HL-60/S4 (cell line): Measurements from ENCODE around the gene EXOC4.

Source experiments
- in situ Hi-C: fragments of 300-500 bp; cut with MboI; formaldehyde crosslinking; loops from 2 replicates; pipeline ENCODE4 v1.14.3; 2022; ENCODE audit warnings: low sequenced_read_pairs

The EXOC4 gene

DNA sequence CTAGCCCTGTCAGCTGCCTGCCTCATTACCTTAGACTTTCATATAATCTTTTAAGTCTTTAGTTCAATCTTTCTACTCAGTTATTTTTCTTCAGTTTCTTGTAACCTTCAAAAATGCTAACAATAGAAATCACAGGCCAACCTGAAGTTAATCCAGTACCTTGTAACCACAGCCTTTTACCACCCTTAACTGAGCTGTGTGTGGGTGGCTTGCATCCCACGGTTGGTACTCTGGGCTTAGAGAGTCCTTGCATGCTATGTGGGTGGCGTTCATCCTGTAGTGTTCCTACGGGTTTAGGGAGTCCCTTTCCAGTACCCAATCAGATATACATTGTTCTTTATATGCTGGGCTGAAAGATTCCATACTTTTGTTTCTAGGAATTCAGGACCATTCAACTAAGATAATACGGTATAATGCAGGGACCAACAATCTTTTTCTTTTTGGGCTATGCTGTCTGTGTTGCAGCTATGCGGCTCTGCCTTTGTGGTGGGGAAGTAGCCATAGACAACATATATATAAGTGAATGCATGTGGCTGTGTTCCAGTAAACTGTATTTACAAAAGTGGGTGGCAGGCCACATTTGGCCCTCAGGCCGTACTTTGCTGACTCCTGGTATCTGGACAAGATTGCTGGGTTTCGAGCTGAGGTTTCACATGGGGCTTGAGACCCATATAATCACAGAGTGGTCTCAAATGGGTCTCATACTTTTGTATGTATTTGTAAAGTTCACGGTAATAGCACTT lies 593.5 kb downstream of the EXOC4 start:
- in situ Hi-C loops = no loop called here

DNA sequence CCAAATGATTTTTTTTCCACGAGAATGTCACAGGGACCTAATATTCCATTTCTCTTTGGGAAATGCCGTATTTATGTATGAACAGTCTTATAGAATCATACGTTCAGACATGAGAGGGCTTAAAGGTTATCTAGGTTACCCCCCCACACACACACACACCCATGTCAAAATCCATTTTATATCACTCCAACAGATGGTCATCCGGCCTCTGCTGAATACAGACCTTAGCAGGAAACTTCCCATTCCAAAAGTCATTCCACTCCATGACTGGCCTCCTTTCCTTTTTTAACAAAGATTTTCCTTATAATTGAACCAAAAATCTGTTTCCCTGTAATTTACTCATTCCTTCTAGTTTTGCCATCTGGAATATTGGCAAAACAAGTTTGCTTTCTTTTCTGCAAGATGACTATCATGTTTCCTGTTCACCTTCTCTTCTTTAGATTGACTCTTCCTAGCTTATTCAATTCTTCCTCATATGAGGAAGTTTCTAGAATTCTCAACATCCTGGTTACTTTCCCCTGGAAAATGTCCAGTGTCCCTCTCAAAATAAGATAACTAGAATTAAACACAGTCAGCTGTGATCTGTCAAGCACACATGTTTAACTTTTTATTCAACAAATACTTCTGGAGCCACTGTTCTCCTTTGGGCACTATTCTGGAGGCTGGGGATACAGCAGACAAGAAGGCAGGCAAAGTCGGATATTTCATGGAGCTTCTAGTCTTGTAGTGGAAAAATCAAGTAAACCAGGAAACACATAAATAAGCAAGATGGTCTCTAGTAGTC lies 597.8 kb downstream of the EXOC4 start:
- in situ Hi-C loops = no loop called here

DNA sequence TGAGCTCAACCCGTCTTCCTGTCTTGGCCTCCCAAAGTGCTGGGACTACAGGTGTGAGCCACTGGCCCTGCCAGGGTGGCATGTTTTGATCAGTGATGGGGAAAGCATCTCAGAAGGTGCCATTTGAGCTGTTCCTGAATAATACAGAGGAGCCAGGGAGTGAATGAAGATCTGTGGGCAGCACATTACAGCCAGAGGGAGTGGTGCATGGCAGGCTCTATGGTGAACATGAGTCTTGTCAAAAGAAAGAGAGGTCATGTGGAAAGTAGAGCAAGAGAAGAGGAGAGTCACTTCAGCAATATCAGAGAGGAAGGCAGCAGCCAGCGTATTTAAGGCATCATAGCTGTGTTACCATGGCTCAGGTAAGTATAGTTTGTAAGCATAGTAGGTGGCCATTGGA lies 598.5 kb downstream of the EXOC4 start:
- in situ Hi-C loops = no loop called here

DNA sequence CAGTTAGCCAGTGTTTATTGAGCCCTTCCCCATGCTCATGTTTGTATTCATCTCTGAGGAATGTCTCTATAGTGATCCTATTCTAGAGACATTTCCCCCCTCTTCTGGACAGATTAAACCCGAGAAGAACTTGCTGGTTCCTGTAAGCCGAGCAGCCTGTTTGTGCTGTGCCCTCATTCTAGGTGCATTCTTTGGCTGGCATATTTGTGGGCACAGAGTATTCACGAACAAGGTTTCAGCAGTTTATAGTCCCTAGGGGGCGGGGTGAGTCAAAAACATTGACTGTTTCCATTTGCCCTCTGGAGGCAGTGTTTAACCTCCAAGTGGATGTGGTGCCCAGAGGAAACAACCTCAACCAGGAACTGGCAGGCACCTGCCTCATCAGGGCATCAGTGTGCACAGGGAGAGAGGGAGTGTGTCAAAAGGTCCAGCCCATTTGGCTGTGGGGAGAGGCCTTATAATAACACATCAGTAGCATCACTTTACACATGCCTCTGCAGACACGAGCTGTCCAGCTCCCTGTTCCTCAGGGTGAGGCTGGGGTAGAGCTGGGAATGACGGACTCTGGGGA lies 600.9 kb downstream of the EXOC4 start:
- in situ Hi-C loops = no loop called here

DNA sequence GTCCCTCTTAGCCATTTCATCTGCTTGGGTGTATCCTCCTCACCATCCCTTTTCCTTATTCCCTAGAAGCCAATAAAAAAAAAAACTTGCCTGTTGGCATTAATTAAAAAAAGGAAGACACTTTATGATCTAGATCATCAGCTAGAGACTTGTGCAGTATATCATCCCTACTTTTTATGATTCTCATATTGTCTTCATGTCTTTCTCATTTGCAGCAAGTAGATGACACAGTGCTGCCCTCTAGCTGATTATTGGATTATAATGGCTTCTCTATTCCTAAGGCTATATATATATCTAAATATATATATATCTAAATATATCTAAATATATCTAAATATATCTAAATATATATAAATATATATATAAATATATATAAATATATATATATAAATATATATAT lies 601.9 kb downstream of the EXOC4 start:
- in situ Hi-C loops = no loop called here

DNA sequence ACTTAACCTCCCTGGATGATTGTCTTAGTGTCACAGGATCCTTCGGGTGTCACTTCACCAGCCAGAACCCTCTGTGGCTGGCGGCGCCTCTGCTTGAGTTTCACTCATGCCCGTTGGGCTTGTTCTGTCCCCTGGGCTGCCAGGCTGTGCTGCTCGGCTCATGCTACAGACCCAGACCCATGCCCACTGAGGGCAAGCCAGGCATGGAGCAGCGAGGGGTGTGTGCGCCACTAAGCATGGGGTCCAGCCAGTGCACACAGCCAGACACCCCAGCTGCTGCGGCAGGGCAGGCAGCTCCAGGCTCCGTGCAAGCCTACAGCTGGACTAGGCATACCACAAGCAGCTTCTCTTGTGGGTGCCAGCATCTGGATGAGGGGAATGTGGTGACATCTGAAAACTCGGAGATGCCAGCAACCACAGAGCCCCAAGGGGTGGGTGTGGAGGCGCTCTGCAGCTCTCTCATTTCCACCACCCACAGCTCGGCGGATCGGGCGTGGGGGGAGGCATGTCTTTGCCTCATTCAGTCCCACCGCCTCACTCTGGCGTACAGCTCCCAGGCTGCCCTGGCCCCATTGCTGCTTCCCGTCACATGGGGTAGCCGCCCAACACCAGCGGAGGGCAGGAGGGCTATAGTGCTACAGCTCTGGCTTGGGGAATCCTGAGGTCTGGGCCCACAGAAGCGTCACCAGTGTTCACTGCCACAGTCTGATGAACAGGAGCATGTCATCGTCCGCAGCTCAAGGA lies 604.7 kb downstream of the EXOC4 start:
- in situ Hi-C loops = no loop called here

DNA sequence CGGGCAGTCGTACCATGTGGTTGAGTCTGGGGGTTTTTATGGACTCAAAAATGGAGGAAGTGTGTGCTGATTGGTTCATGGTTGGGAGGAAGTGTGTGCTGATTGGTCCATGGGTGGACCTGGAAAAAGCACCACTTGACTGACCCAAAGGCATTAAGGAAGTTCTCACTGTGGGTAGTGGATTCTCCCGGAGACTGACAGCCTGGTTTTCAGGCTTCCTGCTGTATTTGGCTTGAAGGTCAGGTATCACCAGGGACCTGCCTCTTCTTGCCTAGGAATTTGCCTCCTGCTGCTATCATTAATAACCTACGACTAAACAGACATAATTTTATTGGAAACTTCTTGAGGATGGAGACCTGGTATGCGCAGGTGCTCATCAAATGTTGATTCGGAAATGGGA lies 605.4 kb downstream of the EXOC4 start:
- in situ Hi-C loops = no loop called here

DNA sequence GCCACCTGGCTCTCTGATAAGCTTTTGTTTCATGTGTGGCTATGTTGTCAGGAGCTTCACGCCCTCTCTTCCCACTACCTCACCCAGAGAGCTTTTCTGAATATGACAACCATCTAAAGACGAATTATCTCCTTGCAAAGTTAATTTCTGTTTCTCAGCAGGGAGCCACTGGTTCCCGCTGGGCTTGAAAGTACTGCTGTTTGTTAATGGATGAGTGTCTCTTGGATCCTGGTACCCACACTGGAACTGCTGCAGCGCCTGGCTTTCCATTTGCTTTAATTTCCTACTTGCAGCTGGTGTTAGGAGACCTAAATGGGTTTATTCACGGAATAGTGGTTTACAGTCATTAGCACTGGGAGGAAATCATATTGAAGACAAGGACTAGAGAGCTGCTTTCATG lies 606.4 kb downstream of the EXOC4 start:
- in situ Hi-C loops = no loop called here

DNA sequence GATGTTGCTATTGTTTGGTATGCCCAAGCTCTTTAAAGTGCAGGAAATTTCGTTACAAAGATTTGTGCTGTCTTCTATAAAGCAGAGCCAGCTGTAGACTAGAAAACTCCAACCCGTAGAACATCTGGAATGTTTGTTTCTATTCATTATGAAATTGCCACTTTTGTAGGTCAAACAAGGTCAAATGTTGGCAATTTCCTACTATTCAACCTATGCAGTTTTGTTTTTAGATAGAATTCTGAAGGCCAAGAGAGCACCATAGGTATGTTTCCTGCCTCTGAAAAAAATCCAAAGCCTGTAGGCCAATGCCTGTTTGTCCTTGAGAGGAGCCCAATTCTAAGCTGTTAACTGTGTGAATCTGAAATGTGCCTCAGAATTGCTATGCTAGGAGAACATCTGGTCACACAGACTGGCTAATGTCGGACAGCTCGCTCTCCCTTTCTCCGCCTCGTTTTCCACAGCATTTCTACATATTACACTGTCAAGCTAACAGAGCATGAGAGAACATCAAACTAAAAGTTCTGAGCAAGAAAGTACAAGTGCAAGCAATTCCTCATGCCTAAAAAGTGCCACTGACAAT lies 607.1 kb downstream of the EXOC4 start:
- in situ Hi-C loops = no loop called here

DNA sequence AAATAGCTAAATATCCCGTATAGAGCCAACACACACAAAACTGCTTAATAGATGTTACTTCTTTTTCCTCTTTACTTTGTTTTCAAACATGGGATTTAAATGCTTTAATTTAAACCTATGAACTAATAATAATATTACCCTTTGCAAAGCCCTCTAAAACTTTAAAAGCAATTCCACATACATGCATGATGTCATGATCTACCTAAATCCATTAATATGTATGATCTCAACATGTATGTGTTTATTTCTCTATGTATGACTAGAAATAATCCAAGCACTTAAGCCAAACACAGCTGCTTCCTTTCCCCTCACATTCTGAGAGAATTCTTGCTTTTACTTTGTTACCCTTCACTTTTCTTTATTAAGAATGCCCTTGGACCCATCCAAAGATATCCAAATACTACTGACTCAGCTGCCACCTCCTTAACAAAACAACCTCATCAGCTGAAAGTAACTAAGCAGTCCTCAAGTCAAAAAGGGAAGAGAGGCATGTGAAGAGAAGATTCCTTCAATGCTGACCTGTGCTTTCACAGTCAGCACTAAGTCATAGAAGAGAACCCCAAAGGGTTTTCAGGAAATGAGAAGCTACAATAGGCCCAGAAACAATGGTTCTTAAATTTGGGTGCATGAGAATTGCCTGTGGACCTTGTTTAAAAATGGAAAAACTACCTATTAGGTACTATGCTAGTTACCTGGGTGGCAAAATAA lies 607.9 kb downstream of the EXOC4 start:
- in situ Hi-C loops = no loop called here

DNA sequence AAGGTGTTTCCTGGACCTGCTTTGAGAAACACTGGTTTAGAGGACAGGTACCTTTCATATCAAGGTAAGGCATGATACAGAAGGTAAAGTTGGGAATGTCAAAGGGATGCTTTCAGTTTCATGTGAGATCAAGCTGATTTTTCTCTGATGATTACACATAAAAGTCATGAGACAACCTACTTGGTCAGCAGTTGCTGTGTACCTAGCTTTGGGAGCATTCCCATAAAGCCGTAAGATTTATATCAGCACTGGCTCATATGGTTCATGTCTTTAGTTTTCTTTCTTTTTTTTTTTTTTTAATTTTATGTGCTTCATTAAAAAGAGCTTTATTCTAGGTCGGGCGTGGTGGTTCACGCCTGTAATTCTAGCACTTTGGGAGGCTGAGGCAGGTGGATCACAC lies 609.0 kb downstream of the EXOC4 start:
- in situ Hi-C loops = no loop called here

DNA sequence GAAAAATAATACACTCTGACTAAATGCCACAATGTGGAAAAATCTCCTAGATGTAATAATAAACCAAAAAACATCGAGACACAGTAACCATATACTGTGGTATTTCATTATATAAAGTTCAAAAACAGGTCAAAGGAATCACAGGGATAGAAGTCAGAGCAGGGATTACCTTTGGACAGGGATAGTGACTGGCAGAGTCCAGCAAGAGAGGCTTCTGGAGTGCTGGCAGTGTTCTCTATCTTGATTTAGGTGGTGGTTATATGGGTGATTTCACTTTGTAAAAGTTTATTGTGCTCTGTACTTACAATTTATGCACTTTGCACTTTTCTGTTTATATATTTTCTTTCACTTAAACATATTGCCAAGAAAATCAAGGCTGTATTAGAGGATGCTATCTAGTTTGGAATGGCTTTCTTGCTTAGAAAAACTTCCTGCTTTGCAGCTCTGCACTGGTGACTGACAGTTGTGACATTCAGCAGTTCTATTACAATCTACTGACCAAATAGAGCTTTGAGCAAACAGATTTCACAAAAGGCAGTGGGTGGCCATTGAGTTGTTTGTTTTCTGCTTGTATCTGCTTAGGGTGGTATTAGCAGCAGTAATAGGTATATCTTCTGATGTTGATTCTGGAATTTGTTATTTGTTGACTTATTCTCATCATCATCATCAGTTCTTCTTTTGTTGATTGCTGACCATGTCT lies 610.6 kb downstream of the EXOC4 start:
- in situ Hi-C loops = no loop called here

DNA sequence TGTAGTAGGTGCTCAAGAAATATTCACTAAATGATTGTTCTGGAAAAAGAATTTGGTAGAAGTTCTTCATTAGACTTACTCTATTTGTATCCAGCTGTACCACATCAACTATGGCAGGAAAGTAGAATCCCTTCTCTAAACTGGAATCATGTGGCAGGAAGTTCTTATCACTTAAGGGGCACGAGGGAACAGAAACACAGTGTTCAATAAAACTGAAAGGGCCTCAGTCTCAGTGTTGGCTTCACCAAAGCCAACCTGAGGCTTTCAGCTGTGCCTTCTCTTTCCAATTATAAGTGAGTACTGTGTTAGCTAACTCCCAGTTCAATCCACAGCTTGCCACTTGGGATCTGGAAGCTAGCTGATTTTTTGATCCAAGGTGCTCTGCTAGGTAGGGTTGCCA lies 616.7 kb downstream of the EXOC4 start:
- in situ Hi-C loops = no loop called here

DNA sequence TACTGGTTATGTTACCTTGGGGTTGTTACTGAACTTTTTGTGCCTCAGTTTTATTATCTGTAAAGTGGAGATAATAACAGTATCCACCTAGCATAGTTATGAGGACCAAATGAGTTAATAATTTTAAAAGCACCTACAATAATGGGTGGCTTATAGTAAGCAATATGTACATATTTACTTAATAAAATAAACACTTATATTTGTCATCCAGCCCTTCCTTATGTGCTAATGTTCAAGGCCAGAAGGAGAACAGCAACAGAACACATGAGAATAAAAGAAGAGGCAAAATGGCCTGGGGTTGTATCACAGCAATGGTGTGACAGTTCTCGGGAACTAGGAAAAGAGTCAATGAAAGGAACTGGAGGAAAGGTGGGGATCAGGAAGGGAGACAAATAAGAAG lies 618.9 kb downstream of the EXOC4 start:
- in situ Hi-C loops = no loop called here

DNA sequence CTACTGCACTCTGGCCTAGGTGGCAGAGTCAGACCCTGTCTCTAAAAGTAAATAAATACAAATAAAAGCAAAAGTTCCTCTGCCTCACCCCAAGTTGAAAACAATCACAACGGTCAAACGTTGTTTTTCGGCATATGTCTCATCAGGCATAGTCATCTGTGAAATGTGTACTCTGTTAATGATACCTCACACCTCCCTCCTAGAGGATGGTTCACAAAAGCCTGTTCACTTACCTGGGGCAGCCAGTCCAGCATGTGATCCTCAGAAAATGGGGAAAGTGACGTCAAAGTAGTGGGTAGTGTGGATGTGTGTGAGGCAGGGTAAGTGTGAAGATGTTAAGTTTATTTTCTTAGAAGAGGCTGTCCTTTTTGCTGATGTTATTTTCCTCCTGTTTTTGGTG lies 620.3 kb downstream of the EXOC4 start:
- in situ Hi-C loops = no loop called here

DNA sequence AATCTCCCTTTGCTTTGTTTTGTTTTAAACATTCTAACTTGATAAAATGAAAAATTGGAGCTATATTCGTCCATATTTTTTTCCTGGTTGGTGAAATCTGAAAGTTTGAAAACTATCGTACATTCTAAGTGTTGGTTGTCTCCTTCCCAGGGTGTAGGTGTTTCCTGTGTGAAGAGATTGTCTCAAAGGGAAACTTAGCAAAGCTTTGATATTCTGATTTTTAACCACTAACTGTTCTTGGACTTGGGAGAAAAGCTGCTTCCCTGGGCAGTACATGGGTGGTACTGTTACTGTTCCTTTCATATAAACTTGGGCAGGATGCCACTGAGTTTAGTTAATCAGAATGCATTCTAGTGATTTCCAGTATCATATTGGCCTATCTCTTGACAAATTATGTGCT lies 620.8 kb downstream of the EXOC4 start:
- in situ Hi-C loops = no loop called here

DNA sequence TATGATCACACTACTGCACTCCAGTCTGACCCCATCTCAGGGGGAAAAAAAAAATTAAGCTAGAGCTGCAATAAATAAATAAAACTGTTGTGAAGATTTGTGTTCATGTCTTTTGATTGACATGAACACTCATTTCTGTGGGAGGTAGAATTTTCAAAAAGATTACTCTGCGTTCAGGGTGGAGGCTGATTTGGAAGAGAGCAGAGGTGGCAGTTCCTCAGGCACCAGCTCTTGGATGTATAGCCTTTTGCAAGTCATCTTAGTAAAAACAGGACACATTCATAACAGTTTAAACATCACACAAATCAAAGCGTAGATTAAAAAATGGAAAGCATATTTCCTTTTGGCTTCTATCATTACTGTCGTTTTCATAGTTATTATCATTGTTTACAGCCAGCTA lies 630.7 kb downstream of the EXOC4 start:
- in situ Hi-C loops = no loop called here

DNA sequence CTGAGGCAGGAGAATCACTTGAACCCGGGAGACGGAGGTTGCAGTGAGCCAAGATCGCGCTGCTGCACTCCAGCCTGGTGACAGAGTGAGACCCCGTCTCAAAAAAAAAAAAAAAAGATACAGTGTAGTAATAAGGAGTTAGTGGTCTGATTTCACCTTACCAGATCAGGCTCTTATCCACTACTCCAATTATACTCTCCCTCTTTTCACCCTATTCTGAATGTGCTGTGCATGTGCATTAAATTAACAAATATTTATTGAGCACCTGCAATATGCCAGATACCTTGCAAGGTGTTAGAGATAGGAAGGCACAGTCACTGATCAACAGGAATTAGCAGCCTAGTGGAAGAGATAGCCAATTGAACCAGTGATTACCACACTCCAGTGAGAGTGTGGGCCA lies 632.3 kb downstream of the EXOC4 start:
- in situ Hi-C loops = no loop called here

DNA sequence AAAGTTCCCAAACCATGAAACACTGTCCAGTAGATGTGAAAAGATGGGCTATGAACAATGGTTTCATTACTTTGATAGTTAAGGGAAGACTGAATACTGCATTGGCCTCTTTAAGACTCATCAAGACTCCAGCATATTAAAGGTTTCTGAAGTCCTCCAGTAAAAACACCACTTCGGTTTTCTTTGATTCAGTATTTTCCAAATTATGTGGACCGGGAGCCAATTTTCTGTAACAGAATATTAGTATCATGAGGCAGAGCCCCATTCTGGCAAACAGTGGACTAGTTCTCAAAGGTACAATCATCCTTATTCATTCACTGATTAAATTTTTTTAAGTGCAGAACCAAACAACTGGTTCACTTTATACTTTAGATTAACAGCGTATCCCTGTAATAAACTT lies 633.2 kb downstream of the EXOC4 start:
- in situ Hi-C loops = no loop called here

DNA sequence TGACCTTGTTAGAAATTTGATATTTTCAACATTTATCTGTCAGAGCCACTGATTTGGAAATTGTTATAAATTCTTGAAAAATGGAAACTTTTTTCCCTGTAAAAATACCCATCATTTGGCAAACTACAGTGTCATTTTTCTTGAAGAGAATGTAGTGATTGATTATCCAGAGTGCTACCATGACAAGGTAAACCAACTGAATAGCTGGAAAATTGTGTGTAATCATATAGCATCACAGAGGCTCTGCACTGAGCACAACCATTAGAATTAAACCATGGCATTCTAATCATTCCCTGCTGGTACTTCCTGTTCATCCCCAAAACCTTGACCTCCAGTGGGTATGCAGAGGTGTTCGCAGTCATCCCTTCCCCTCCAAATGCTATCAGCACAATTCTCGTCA lies 633.9 kb downstream of the EXOC4 start:
- in situ Hi-C loops = no loop called here
